GM12874 (cell line): Measurements from ENCODE around the gene PFKFB1.

Experiments
- TF ChIP-seq, protein P1 (sequence below): IDR thresholded peaks from 2 replicates; pipeline ENCODE4 v1.5.1; 2011; ENCODE audit warnings: low read depth, mild to moderate bottlenecking, control low read depth, low read length, moderate library complexity; ENCODE audit not compliant: insufficient read depth

PFKFB1 gene

DNA sequence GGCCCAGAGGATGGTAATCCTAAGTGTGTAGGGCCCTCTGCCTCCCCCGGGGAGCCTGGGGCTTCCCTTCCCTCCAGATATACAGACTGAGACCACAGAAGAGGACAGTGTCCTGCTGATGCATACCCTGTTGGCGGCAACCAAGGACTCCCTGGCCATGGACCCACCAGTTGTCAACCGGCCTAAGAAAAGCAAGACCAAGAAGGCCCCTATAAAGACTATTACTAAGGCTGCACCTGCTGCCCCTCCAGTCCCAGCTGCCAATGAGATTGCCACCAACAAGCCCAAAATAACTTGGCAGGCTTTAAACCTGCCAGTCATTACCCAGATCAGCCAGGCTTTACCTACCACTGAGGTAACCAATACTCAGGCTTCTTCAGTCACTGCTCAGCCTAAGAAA, 71.4 kb downstream of the PFKFB1 start:
- TF ChIP-seq, protein P1, sequence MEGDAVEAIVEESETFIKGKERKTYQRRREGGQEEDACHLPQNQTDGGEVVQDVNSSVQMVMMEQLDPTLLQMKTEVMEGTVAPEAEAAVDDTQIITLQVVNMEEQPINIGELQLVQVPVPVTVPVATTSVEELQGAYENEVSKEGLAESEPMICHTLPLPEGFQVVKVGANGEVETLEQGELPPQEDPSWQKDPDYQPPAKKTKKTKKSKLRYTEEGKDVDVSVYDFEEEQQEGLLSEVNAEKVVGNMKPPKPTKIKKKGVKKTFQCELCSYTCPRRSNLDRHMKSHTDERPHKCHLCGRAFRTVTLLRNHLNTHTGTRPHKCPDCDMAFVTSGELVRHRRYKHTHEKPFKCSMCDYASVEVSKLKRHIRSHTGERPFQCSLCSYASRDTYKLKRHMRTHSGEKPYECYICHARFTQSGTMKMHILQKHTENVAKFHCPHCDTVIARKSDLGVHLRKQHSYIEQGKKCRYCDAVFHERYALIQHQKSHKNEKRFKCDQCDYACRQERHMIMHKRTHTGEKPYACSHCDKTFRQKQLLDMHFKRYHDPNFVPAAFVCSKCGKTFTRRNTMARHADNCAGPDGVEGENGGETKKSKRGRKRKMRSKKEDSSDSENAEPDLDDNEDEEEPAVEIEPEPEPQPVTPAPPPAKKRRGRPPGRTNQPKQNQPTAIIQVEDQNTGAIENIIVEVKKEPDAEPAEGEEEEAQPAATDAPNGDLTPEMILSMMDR = no peak

- TF ChIP-seq, protein P1 = no peak
These were observed 72.5 kb downstream of the PFKFB1 start for GRCh38 chrX:54921427-54922021.

- TF ChIP-seq, protein P1 = no peak
These were observed 73.2 kb downstream of the PFKFB1 start, which contains the start of gene TRO for GRCh38 chrX:54920610-54921426. TRO (plus strand) TSS chrX:54920824; CDS start chrX:54922247, 1,423 bp downstream.

DNA sequence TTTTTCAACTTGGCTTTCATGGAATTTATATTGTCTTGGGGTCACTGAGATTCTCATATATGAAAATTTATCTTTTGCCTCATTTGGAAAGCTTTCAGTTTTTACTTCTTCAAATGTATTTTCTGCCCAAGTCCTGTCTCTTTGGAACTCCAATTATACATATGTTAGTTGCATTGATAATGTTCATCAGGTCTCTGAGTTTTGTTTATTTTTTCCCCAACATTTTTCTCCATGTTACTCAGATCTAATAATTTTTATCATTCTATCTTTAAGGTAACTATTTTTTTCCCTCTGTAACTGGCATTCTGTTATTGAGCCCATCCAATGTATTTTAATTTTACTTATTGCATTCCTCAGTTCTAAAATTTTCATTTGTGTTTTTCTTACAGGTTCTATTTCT, 84.0 kb downstream of the PFKFB1 start:
- TF ChIP-seq, protein P1 = no peak

DNA sequence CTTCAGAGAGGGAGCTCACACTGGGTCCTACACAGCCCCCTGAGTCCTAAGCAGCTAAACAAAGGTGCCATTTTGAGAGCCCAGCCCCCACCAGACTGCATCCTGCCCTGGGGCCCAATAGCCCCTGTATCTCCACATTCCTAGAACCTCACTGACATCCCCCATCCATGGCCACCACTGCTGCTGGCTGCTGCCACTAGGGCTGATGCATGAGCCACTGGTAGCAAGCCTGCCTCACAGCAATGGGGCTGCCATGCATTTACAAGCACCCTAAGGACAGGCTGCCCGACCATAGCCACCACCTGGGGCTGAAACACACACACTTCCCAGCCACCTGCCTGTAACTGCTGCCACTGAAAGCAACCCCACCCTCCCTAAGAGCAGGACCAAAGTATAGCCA, 99.8 kb downstream of the PFKFB1 start:
- TF ChIP-seq, protein P1 = no peak

GRCh38 chrX:54891573-54891972, 102.4 kb downstream of the PFKFB1 start:
- TF ChIP-seq, protein P1 = peak; percentile 24; the same call in 1 of the 2 replicates

DNA sequence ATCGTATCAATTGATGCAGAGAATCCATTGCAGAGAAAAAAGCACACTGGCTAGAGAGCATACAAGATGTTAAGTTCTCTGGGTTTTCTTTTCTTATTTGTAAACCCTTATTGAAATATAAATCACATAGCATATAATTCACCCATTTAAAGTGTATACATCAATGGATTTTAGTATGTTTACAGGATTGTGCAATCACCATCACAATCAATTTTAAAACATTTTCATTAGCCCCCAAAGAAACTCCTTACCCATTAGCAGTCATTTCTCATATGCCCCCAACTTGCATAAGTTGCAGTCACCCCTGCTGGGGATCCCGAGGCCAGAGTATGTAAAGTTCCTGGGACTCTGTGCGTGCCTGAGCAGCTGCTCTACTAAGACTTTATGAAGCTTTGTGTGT, 108.2 kb downstream of the PFKFB1 start:
- TF ChIP-seq, protein P1 = no peak
